ENCODE results near the gene EXOC3L4.

Gene EXOC3L4

GRCh38 chr14:103061482-103061976 is 33.0 kb upstream of the EXOC3L4 start:
- H3K27me3 ChIP-seq (ENCODE audit: control insufficient read depth, insufficient read depth, low read length) = no peaks in the 10 kb centered on the region
- no peak overlapping the region for H3K27ac ChIP-seq (ENCODE audit: low read depth, low read length)
- no peak overlapping the region for H3K4me3 ChIP-seq (ENCODE audit: low read length)
- no peak overlapping the region for H3K9ac ChIP-seq (ENCODE audit: low read length)
- peaks cover 8% of the 10 kb centered on the region for H3K4me1 ChIP-seq (ENCODE audit: control insufficient read depth, insufficient read depth, low read length)
- H3K36me3 ChIP-seq (ENCODE audit: control insufficient read depth, insufficient read depth, low read length) = no peaks in the 10 kb centered on the region

- no peak overlapping the region for H3K9ac ChIP-seq (ENCODE audit: low read length)
- H3K4me3 ChIP-seq (ENCODE audit: low read length) = no peak overlapping the region
- no peaks in the 10 kb centered on the region for H3K36me3 ChIP-seq (ENCODE audit: control insufficient read depth, insufficient read depth, low read length)
- peaks cover 5% of the 10 kb centered on the region for H3K27me3 ChIP-seq (ENCODE audit: control insufficient read depth, insufficient read depth, low read length)
- no peak overlapping the region for H3K27ac ChIP-seq (ENCODE audit: low read depth, low read length)
- no peaks in the 10 kb centered on the region for H3K4me1 ChIP-seq (ENCODE audit: control insufficient read depth, insufficient read depth, low read length)
Observed at GRCh38 chr14:103064436-103064835, 30.1 kb upstream of the EXOC3L4 start.

GRCh38 chr14:103064978-103065377 is 29.5 kb upstream of the EXOC3L4 start:
- Histone ChIP-seq H3K9ac (ENCODE audit: low read length) (no peak overlapping the region), H3K36me3 (ENCODE audit: control insufficient read depth, insufficient read depth, low read length) (no peaks in the 10 kb centered on the region), H3K4me1 (ENCODE audit: control insufficient read depth, insufficient read depth, low read length) (no peaks in the 10 kb centered on the region), H3K4me3 (ENCODE audit: low read length) (no peak overlapping the region), H3K27me3 (ENCODE audit: control insufficient read depth, insufficient read depth, low read length) (peaks cover 5% of the 10 kb centered on the region), H3K27ac (ENCODE audit: low read depth, low read length) (no peak overlapping the region)

- no peaks in the 10 kb centered on the region for H3K4me1 ChIP-seq (ENCODE audit: control insufficient read depth, insufficient read depth, low read length)
- H3K27me3 ChIP-seq (ENCODE audit: control insufficient read depth, insufficient read depth, low read length) = peaks cover 5% of the 10 kb centered on the region
- H3K36me3 ChIP-seq (ENCODE audit: control insufficient read depth, insufficient read depth, low read length) = no peaks in the 10 kb centered on the region
- no peak overlapping the region for H3K27ac ChIP-seq (ENCODE audit: low read depth, low read length)
- no peak overlapping the region for H3K4me3 ChIP-seq (ENCODE audit: low read length)
- no peak overlapping the region for H3K9ac ChIP-seq (ENCODE audit: low read length)
Observed at GRCh38 chr14:103065861-103066260, 28.7 kb upstream of the EXOC3L4 start.

GRCh38 chr14:103066399-103066798 is 28.1 kb upstream of the EXOC3L4 start:
- peaks cover 5% of the 10 kb centered on the region for H3K27me3 ChIP-seq (ENCODE audit: control insufficient read depth, insufficient read depth, low read length)
- no peak overlapping the region for H3K4me3 ChIP-seq (ENCODE audit: low read length)
- no peak overlapping the region for H3K27ac ChIP-seq (ENCODE audit: low read depth, low read length)
- H3K9ac ChIP-seq (ENCODE audit: low read length) = no peak overlapping the region
- no peaks in the 10 kb centered on the region for H3K4me1 ChIP-seq (ENCODE audit: control insufficient read depth, insufficient read depth, low read length)
- H3K36me3 ChIP-seq (ENCODE audit: control insufficient read depth, insufficient read depth, low read length) = no peaks in the 10 kb centered on the region

- H3K9ac ChIP-seq (ENCODE audit: low read length) = no peak overlapping the region
- peaks cover 5% of the 10 kb centered on the region for H3K27me3 ChIP-seq (ENCODE audit: control insufficient read depth, insufficient read depth, low read length)
- no peak overlapping the region for H3K27ac ChIP-seq (ENCODE audit: low read depth, low read length)
- no peaks in the 10 kb centered on the region for H3K4me1 ChIP-seq (ENCODE audit: control insufficient read depth, insufficient read depth, low read length)
- H3K36me3 ChIP-seq (ENCODE audit: control insufficient read depth, insufficient read depth, low read length) = no peaks in the 10 kb centered on the region
- H3K4me3 ChIP-seq (ENCODE audit: low read length) = no peak overlapping the region
Observed at GRCh38 chr14:103067231-103067954, 27.1 kb upstream of the EXOC3L4 start.

- no peaks in the 10 kb centered on the region for H3K4me1 ChIP-seq (ENCODE audit: control insufficient read depth, insufficient read depth, low read length)
- peaks cover 5% of the 10 kb centered on the region for H3K27me3 ChIP-seq (ENCODE audit: control insufficient read depth, insufficient read depth, low read length)
- H3K36me3 ChIP-seq (ENCODE audit: control insufficient read depth, insufficient read depth, low read length) = no peaks in the 10 kb centered on the region
- H3K27ac ChIP-seq (ENCODE audit: low read depth, low read length) = no peak overlapping the region
- H3K4me3 ChIP-seq (ENCODE audit: low read length) = no peak overlapping the region
- H3K9ac ChIP-seq (ENCODE audit: low read length) = no peak overlapping the region
Observed at GRCh38 chr14:103068351-103069073, 26.0 kb upstream of the EXOC3L4 start.

- H3K4me1 ChIP-seq (ENCODE audit: control insufficient read depth, insufficient read depth, low read length) = no peaks in the 10 kb centered on the region
- H3K4me3 ChIP-seq (ENCODE audit: low read length) = no peak overlapping the region
- no peak overlapping the region for H3K27ac ChIP-seq (ENCODE audit: low read depth, low read length)
- H3K27me3 ChIP-seq (ENCODE audit: control insufficient read depth, insufficient read depth, low read length) = peaks cover 5% of the 10 kb centered on the region
- no peaks in the 10 kb centered on the region for H3K36me3 ChIP-seq (ENCODE audit: control insufficient read depth, insufficient read depth, low read length)
- H3K9ac ChIP-seq (ENCODE audit: low read length) = no peak overlapping the region
Observed at GRCh38 chr14:103070263-103070885, 24.2 kb upstream of the EXOC3L4 start.

GRCh38 chr14:103070971-103071542 is 23.5 kb upstream of the EXOC3L4 start:
- Histone ChIP-seq H3K4me3 (ENCODE audit: low read length) (no peak overlapping the region), H3K9ac (ENCODE audit: low read length) (no peak overlapping the region), H3K36me3 (ENCODE audit: control insufficient read depth, insufficient read depth, low read length) (no peaks in the 10 kb centered on the region), H3K27me3 (ENCODE audit: control insufficient read depth, insufficient read depth, low read length) (peaks cover 5% of the 10 kb centered on the region), H3K4me1 (ENCODE audit: control insufficient read depth, insufficient read depth, low read length) (no peaks in the 10 kb centered on the region), H3K27ac (ENCODE audit: low read depth, low read length) (no peak overlapping the region)

- H3K27ac ChIP-seq (ENCODE audit: low read depth, low read length) = no peak overlapping the region
- no peak overlapping the region for H3K9ac ChIP-seq (ENCODE audit: low read length)
- no peak overlapping the region for H3K4me3 ChIP-seq (ENCODE audit: low read length)
- no peaks in the 10 kb centered on the region for H3K4me1 ChIP-seq (ENCODE audit: control insufficient read depth, insufficient read depth, low read length)
- no peaks in the 10 kb centered on the region for H3K36me3 ChIP-seq (ENCODE audit: control insufficient read depth, insufficient read depth, low read length)
- peaks cover 5% of the 10 kb centered on the region for H3K27me3 ChIP-seq (ENCODE audit: control insufficient read depth, insufficient read depth, low read length)
Observed at GRCh38 chr14:103071544-103072251, 22.8 kb upstream of the EXOC3L4 start.

- Histone ChIP-seq H3K27ac (ENCODE audit: low read depth, low read length) (no peak overlapping the region), H3K4me3 (ENCODE audit: low read length) (no peak overlapping the region), H3K36me3 (ENCODE audit: control insufficient read depth, insufficient read depth, low read length) (no peaks in the 10 kb centered on the region), H3K9ac (ENCODE audit: low read length) (no peak overlapping the region), H3K27me3 (ENCODE audit: control insufficient read depth, insufficient read depth, low read length) (peaks cover 5% of the 10 kb centered on the region), H3K4me1 (ENCODE audit: control insufficient read depth, insufficient read depth, low read length) (no peaks in the 10 kb centered on the region)
Observed at GRCh38 chr14:103072595-103073366, 21.7 kb upstream of the EXOC3L4 start.

All from rectal smooth muscle tissue (tissue), 1 donor.